CD14-positive monocyte (primary cell): ENCODE results near the gene SH3BGRL2. TPM values are rescaled to one million over a fixed set of nuclear protein-coding genes. Genes with fewer than 3 reads are reported as not detected.
"Not testable (repeated sequence)": the region's sequence is repeated elsewhere in the genome, so short reads cannot be mapped to it uniquely, and the experiment has no call there.

Experiments
- DNase-seq, 3 donors: peaks; one replicate each; pipeline ENCODE4 v3.0.0-alpha.2; 2011 to 2022
- H2AFZ ChIP-seq: 2 replicates; pipeline ENCODE4 v1.6.0; 2012; ENCODE audit warnings: mild to moderate bottlenecking, low read depth, low read length, inconsistent platforms; ENCODE audit not compliant: insufficient read depth, poor library complexity, severe bottlenecking
- H3K27ac ChIP-seq, 2 donors: 1 replicate in 1 of 2; 2 replicates in 1 of 2; pipeline ENCODE4 v1.5.1; 2012 to 2013; ENCODE audit warnings: low read length in 2 of 2, control low read depth in 1 of 2, inconsistent platforms in 1 of 2, low read depth in 1 of 2, mild to moderate bottlenecking in 1 of 2
- H3K27me3 ChIP-seq, 2 donors: one replicate each; pipeline versions ENCODE4 v1.6.0 to v1.6.1; 2011 to 2013; ENCODE audit warnings: low read length in 2 of 2; ENCODE audit not compliant: control insufficient read depth in 2 of 2, insufficient read depth in 2 of 2
- H3K36me3 ChIP-seq, 2 donors: replicated peaks in 1 of 2; 1 replicate in 1 of 2; 2 replicates in 1 of 2; pipeline versions ENCODE4 v1.5.1 to v1.6.1; 2012 to 2013; ENCODE audit warnings: low read length in 2 of 2, control low read depth in 1 of 2, inconsistent platforms in 1 of 2, mild to moderate bottlenecking in 1 of 2; ENCODE audit not compliant: insufficient read depth in 2 of 2, control insufficient read depth in 1 of 2
- H3K4me1 ChIP-seq, 2 donors: 1 replicate in 1 of 2; 2 replicates in 1 of 2; pipeline versions ENCODE4 v1.5.1 to v1.6.1; 2012 to 2013; ENCODE audit warnings: low read length in 2 of 2, control low read depth in 1 of 2, inconsistent platforms in 1 of 2, mild to moderate bottlenecking in 1 of 2, moderate library complexity in 1 of 2; ENCODE audit not compliant: insufficient read depth in 2 of 2, control insufficient read depth in 1 of 2
- H3K4me2 ChIP-seq: replicated peaks from 2 replicates; pipeline ENCODE3; 2012; ENCODE audit warnings: low read length, moderate library complexity, mild to moderate bottlenecking; ENCODE audit not compliant: poor library complexity, severe bottlenecking; ENCODE audit errors: extremely low read depth
- H3K4me3 ChIP-seq, 3 experiments: fragments of 200-600 bp in 1 of 3; sonication (generic) in 1 of 3; replicated peaks in 1 of 3; 1 replicate in 2 of 3; 2 replicates in 1 of 3; pipeline ENCODE4 v1.5.1; 2011 to 2013; ENCODE audit warnings: low read length in 3 of 3, mild to moderate bottlenecking in 3 of 3, control low read depth in 2 of 3, low read depth in 2 of 3, inconsistent platforms in 1 of 3, moderate library complexity in 1 of 3
- H3K79me2 ChIP-seq: 2 replicates; pipeline ENCODE4 v1.6.0; 2012; ENCODE audit warnings: mild to moderate bottlenecking, control low read depth, inconsistent platforms, low read length, moderate library complexity; ENCODE audit not compliant: insufficient read depth
- H3K9ac ChIP-seq: 2 replicates; pipeline ENCODE4 v1.6.0; 2017; ENCODE audit warnings: low read length, mild to moderate bottlenecking; ENCODE audit not compliant: insufficient read depth, poor library complexity, severe bottlenecking
- H3K9me3 ChIP-seq, 2 donors: replicated peaks in 1 of 2; 1 replicate in 1 of 2; 2 replicates in 1 of 2; pipeline versions ENCODE4 v1.5.1 to v1.6.1; 2012 to 2013; ENCODE audit warnings: low read length in 2 of 2, control low read depth in 1 of 2; ENCODE audit not compliant: control insufficient read depth in 1 of 2, insufficient read depth in 1 of 2
- H4K20me1 ChIP-seq: 2 replicates; pipeline ENCODE4 v1.6.0; 2012; ENCODE audit warnings: mild to moderate bottlenecking, low read length, control low read depth, moderate library complexity; ENCODE audit not compliant: insufficient read depth
- H3K27ac Mint-ChIP-seq, 7 donors: one replicate each; pipeline ENCODE4 v1.8.0; 2020; ENCODE audit warnings: mild to moderate bottlenecking in 7 of 7, mixed read lengths in 7 of 7, moderate library complexity in 6 of 7, inconsistent platforms in 2 of 7
- H3K27me3 Mint-ChIP-seq, 3 donors: one replicate each; pipeline ENCODE4 v1.8.0; 2021 to 2022; ENCODE audit warnings: low read depth in 3 of 3, mild to moderate bottlenecking in 3 of 3, mixed read lengths in 3 of 3, moderate library complexity in 3 of 3, inconsistent platforms in 1 of 3
- H3K36me3 Mint-ChIP-seq, 2 donors: one replicate each; pipeline ENCODE4 v1.8.0; 2020; ENCODE audit warnings: mixed read lengths in 2 of 2, inconsistent platforms in 1 of 2, mild to moderate bottlenecking in 1 of 2
- H3K4me1 Mint-ChIP-seq: one replicate; pipeline ENCODE4 v1.8.0; 2020; ENCODE audit warnings: mild to moderate bottlenecking, mixed read lengths
- H3K4me3 Mint-ChIP-seq, 2 donors: one replicate each; pipeline ENCODE4 v1.8.0; 2020; ENCODE audit warnings: mild to moderate bottlenecking in 2 of 2, mixed read lengths in 2 of 2, moderate library complexity in 1 of 2
- H3K9me3 Mint-ChIP-seq, 7 donors: one replicate each; pipeline ENCODE4 v1.8.0; 2020 to 2022; ENCODE audit warnings: mixed read lengths in 7 of 7, mild to moderate bottlenecking in 6 of 7, moderate library complexity in 6 of 7, inconsistent platforms in 2 of 7
- CTCF ChIP-seq: fragments of 200-600 bp; IDR thresholded peaks from one replicate; pipeline ENCODE4 v1.8.0; 2022; ENCODE audit warnings: antibody characterized with exemption, mild to moderate bottlenecking
- whole genome bisulfite sequencing: methylation state at CpG from one replicate; pipeline ENCODE4 v1.1.5; 2013; ENCODE audit warnings: missing lambda C conversion rate; ENCODE audit not compliant: insufficient coverage; 5-methylcytosine and 5-hydroxymethylcytosine counted together
- intact Hi-C, 2 donors: fragments of 100-400 bp; cut with micrococcal nuclease; formaldehyde crosslinking; loops; one replicate each; pipeline versions ENCODE4 v1.15.0 to v1.15.1; 2023
- polyA plus RNA-seq, 3 donors: library from polyadenylated mRNA; depleted of rRNA in 1 of 3; unstranded in 2 of 3; stranded (reverse) in 1 of 3; fragments of 300-500 nt in 2 of 3; fragments of >200 nt in 1 of 3; fragmentation: Illumina TruSeq in 2 of 3; gene quantifications; 1 replicate in 2 of 3; 2 replicates in 1 of 3; pipeline ENCODE4 v1.2.3, GENCODE V29; 2012 to 2021

The SH3BGRL2 gene
- polyA plus RNA-seq, 3 donors: 0.03 to 0.30 (median 0.28) TPM

GRCh38 chr6:79737172-79737571, 106.0 kb downstream of the SH3BGRL2 start:
- no peak overlapping the region for H3K4me3 ChIP-seq
- intact Hi-C loops: no loop called here
- no peak overlapping the region for H3K4me3 Mint-ChIP-seq
- H3K9me3 ChIP-seq: no peaks in the 10 kb centered on the region
- H3K9me3 Mint-ChIP-seq: peaks cover 0 to 3% (median 2%) of the 10 kb centered on the region in 7 donors
- H4K20me1 ChIP-seq: no peaks in the 10 kb centered on the region
- 98% methylated on average over 6 of the region's 8 CpGs for WGBS
- no peak for TF ChIP-seq CTCF
- no peak overlapping the region for H3K27ac ChIP-seq
- no peak overlapping the region for H3K4me2 ChIP-seq
- H3K27me3 Mint-ChIP-seq: no peaks in the 10 kb centered on the region
- H3K27ac Mint-ChIP-seq: no peak overlapping the region
- no peaks in the 10 kb centered on the region for H3K36me3 Mint-ChIP-seq
- H3K4me1 ChIP-seq: no peaks in the 10 kb centered on the region
- DNase-seq: no peak
- no peaks in the 10 kb centered on the region for H3K36me3 ChIP-seq
- H3K4me1 Mint-ChIP-seq: no peaks in the 10 kb centered on the region
- no peak overlapping the region for H3K9ac ChIP-seq
- no peak overlapping the region for H2AFZ ChIP-seq
- no peaks in the 10 kb centered on the region for H3K79me2 ChIP-seq
- H3K27me3 ChIP-seq: no peaks in the 10 kb centered on the region

DNA sequence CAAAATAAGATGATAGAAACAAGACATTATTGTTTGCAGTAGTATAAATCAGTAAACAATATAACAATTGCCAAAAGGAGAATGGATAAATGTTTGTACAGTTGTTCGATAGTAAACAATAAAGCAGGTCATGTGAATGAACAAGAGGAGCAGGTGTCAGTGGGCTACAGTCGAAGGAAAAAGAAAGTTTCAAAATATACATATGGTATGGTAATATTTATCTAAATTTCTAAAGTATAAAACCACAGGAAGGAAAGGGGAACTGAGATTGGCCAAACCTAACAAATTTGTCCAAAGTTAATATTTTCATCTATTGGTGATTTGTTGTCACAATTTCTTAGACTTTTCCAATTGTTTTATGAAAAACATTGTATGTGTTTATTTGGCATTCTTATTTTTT, 110.9 kb downstream of the SH3BGRL2 start:
- Histone ChIP-seq H3K4me1 (no peaks in the 10 kb centered on the region), H3K9me3 (no peaks in the 10 kb centered on the region), H3K9ac (no peak overlapping the region), H3K36me3 (no peaks in the 10 kb centered on the region), H3K27ac (no peak overlapping the region), H4K20me1 (no peaks in the 10 kb centered on the region), H3K4me3 (no peak overlapping the region), H3K79me2 (no peaks in the 10 kb centered on the region), H3K4me2 (no peak overlapping the region), H2AFZ (no peak overlapping the region), H3K27me3 (no peaks in the 10 kb centered on the region)
- no CpG with 5 or more reads among the region's 2 CpGs for WGBS
- Mint-ChIP-seq H3K27ac (no peak overlapping the region), H3K4me3 (no peak overlapping the region), H3K9me3 (peaks cover 3 to 10% (median 5%) of the 10 kb centered on the region in 7 donors), H3K4me1 (no peaks in the 10 kb centered on the region), H3K36me3 (no peaks in the 10 kb centered on the region), H3K27me3 (peaks cover 0 to under 1% (median 0%) of the 10 kb centered on the region in 3 donors)
- intact Hi-C loops: no loop called here
- no peak for DNase-seq
- no peak for TF ChIP-seq CTCF

- intact Hi-C loops: not testable (repeated sequence)
These were observed 114.2 kb downstream of the SH3BGRL2 start for GRCh38 chr6:79745282-79745681.

More at GRCh38 chr6:79745282-79745681, 114.2 kb downstream of the SH3BGRL2 start:
- H3K4me2 ChIP-seq, H3K4me1 ChIP-seq, H3K27ac Mint-ChIP-seq, H3K9ac ChIP-seq, DNase-seq, H3K4me3 ChIP-seq, H3K27me3 ChIP-seq, H3K36me3 Mint-ChIP-seq, H3K9me3 ChIP-seq, H4K20me1 ChIP-seq, H3K27me3 Mint-ChIP-seq, H3K79me2 ChIP-seq, H3K36me3 ChIP-seq, H3K4me1 Mint-ChIP-seq, H3K4me3 Mint-ChIP-seq, H2AFZ ChIP-seq, H3K27ac ChIP-seq: not testable (repeated sequence)
- peaks cover 4 to 16% (median 8%) of the 10 kb centered on the region in 7 donors for H3K9me3 Mint-ChIP-seq
- WGBS: 93% methylated on average over 2 of the region's 2 CpGs
